Activated CD8-positive, alpha-beta T cell treated with anti-CD3 and anti-CD28 coated beads, Interleukin-2, amount 10 ng/mL, durations not matched to agents 7 days and 5 days (primary cell): ENCODE data around the gene TBC1D30. TPM values are rescaled to one million over a fixed set of nuclear protein-coding genes. Genes with fewer than 3 reads are reported as not detected.

ENCODE experiments used
- ATAC-seq: fragments of 150-1000 bp; cut with Tn5 transposase; one replicate; pipeline ENCODE4 v1.10.0; 2021; ENCODE audit warnings: moderate library complexity
- CTCF ChIA-PET: fragments of 350-600 bp; sonication (Branson Sonifier 250); formaldehyde crosslinking; loops from one replicate; lab custom pipeline; 2021; ENCODE audit warnings: antibody characterized with exemption; lab: Charles Lee
- POLR2A ChIA-PET: fragments of 350-600 bp; sonication (Branson Sonifier 250); formaldehyde crosslinking; loops from one replicate; lab custom pipeline; 2021; ENCODE audit warnings: antibody characterized with exemption; lab: Charles Lee
- DNase-seq: peaks from one replicate; pipeline ENCODE4 v3.0.0-alpha.2; 2020
- H3K27ac Mint-ChIP-seq: one replicate; pipeline ENCODE4 v1.8.0; 2021; ENCODE audit warnings: mild to moderate bottlenecking, mixed read lengths
- H3K27me3 Mint-ChIP-seq: one replicate; pipeline ENCODE4 v1.8.0; 2021; ENCODE audit warnings: low read depth, mixed read lengths
- H3K36me3 Mint-ChIP-seq: one replicate; pipeline ENCODE4 v1.8.0; 2021; ENCODE audit warnings: low read depth, mixed read lengths
- H3K4me1 Mint-ChIP-seq: one replicate; pipeline ENCODE4 v1.8.0; 2021; ENCODE audit warnings: low read depth, mixed read lengths
- H3K4me3 Mint-ChIP-seq: one replicate; pipeline ENCODE4 v1.8.0; 2021; ENCODE audit warnings: mild to moderate bottlenecking, mixed read lengths
- H3K9me3 Mint-ChIP-seq: one replicate; pipeline ENCODE4 v1.8.0; 2022; ENCODE audit warnings: mixed read lengths; ENCODE audit not compliant: insufficient read depth
- total RNA-seq, 2 experiments: library from RNA; stranded (reverse); gene quantifications; one replicate each; pipeline ENCODE4 v1.2.3, GENCODE V29; 2021

Gene TBC1D30
- total RNA-seq, 2 experiments from 2014 or later: 0.05 to 0.11 TPM

DNA sequence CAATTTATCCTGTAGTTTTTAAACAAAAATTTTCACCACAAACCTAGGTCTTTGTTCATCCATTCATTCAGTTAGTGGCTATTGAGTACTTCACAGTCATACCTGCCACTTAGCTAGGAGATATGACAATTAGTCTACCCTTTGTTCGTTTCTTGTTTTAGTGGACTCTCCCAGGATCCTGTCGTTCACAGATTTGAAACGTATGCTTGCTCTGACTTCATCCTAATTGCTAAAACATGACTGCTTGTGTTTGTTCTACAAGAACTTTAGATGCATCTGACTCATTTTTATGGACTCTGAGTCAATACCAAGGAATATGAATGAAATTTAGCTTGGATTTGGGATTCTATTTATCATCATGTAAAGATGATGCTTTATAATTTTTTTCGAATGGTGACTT is 69.5 kb downstream of the TBC1D30 start:
- Mint-ChIP-seq H3K27me3 (peaks cover 2% of the 10 kb centered on the region), H3K36me3 (no peaks in the 10 kb centered on the region), H3K27ac (no peak overlapping the region), H3K9me3 (no peaks in the 10 kb centered on the region), H3K4me3 (no peak overlapping the region), H3K4me1 (no peaks in the 10 kb centered on the region)
- CTCF ChIA-PET: interaction anchor here (0.9 to 1.8 kb wide), 5 partner anchors 98 to 340 kb away, joined by 3 to 7 read pairs (median 3); no protein-coding TSS in a partner anchor
- DNase-seq (no peak), ATAC-seq (no peak)
- POLR2A ChIA-PET: no interaction called here

DNA sequence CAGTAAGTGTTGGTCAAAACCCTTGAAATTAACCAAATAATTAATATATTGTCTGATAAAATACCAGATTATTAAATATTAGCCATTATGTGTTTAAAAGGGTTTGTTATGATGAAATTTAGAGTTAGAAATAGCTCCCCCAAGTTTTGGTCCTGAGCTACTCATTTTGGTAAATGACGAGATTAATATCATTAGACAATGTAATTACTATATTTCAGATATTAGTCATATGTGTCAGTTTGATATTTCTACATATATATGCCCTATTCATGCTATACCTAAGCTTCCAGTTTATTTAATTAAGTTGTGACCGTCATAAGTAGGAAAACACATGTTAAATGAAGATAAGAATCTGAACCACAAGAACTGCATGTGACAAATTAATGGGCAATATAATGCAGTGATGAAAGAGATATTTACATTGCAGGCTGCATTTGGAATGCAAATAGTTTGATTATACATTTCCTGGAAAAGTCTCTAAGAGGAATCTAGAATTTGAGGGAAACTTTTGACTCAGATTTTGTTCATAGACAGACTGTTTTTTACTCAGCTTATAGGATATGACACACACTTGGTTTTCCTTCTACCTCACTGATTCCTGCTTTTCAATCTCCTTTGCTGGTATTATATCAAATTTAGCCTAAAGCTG is 70.5 kb downstream of the TBC1D30 start:
- ChIA-PET POLR2A (no interaction called here), CTCF (interaction anchor here (0.8 to 1.6 kb wide), 6 partner anchors 13 to 338 kb away, joined by 3 to 7 read pairs (median 4); no protein-coding TSS in a partner anchor)
- no peak for DNase-seq

DNA sequence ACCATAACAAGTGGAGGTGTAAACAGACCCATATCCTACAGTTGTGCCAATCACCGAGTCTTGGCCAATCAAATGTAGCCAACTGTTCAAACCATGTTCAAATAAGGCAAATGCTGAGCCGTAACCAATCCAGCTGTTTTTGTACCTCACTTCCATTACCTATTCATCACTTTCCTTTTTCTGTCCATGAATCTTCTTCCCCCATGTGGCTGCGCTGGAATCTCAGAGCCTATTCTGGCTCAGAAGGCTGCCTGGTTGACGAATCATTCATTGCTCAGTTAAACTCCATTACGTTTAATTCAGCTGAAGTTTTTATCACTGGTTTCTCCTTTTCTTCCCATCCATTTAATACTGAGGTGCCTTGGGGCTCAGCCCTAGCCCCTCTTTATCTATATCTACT is 71.1 kb downstream of the TBC1D30 start:
- ChIA-PET POLR2A (no interaction called here), CTCF (interaction anchor here (1.0 kb wide), 1 partner anchor 227 kb away, joined by 4 read pairs; no protein-coding TSS in a partner anchor)
- no peaks in the 10 kb centered on the region for H3K9me3 Mint-ChIP-seq
- H3K4me3 Mint-ChIP-seq: no peak overlapping the region
- H3K36me3 Mint-ChIP-seq: no peaks in the 10 kb centered on the region
- peaks cover 5% of the 10 kb centered on the region for H3K27me3 Mint-ChIP-seq
- ATAC-seq (no peak), DNase-seq (no peak)
- H3K27ac Mint-ChIP-seq: no peak overlapping the region
- H3K4me1 Mint-ChIP-seq: no peaks in the 10 kb centered on the region

More for the DNA sequence above, 70.5 kb downstream of the TBC1D30 start:
- H3K27ac Mint-ChIP-seq: no peak overlapping the region
- H3K9me3 Mint-ChIP-seq: no peaks in the 10 kb centered on the region
- peaks cover 2% of the 10 kb centered on the region for H3K27me3 Mint-ChIP-seq
- no peak for ATAC-seq
- no peaks in the 10 kb centered on the region for H3K36me3 Mint-ChIP-seq
- no peak overlapping the region for H3K4me3 Mint-ChIP-seq
- H3K4me1 Mint-ChIP-seq: no peaks in the 10 kb centered on the region

DNA sequence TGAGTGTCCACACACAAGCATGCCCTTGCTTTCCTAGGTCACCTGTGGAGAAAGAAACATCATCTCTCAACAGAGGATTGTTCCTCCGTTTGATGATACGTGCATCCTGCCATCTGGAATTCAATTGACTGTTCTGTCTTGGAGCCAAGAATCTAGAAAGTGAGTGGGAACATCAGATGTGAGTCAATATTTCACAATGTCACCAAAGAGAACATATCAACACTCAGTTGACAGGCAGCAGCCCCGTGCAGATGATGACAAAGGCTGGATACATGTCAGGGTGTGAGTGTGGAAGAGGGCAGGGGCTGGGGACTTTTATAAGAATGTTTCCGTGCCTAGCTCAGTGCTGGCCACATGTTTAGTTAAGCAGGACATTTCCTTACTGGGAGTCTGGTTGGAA is 76.1 kb downstream of the TBC1D30 start:
- no peak overlapping the region for H3K4me3 Mint-ChIP-seq
- POLR2A ChIA-PET: no interaction called here
- no peak for ATAC-seq
- peaks cover 7% of the 10 kb centered on the region for H3K27me3 Mint-ChIP-seq
- no peaks in the 10 kb centered on the region for H3K9me3 Mint-ChIP-seq
- no peak for DNase-seq
- no peak overlapping the region for H3K27ac Mint-ChIP-seq
- CTCF ChIA-PET: interaction anchor here (0.6 to 1.1 kb wide), 2 partner anchors 247 to 656 kb away, joined by 3 read pairs; no protein-coding TSS in a partner anchor
- no peaks in the 10 kb centered on the region for H3K36me3 Mint-ChIP-seq
- H3K4me1 Mint-ChIP-seq: no peaks in the 10 kb centered on the region

DNA sequence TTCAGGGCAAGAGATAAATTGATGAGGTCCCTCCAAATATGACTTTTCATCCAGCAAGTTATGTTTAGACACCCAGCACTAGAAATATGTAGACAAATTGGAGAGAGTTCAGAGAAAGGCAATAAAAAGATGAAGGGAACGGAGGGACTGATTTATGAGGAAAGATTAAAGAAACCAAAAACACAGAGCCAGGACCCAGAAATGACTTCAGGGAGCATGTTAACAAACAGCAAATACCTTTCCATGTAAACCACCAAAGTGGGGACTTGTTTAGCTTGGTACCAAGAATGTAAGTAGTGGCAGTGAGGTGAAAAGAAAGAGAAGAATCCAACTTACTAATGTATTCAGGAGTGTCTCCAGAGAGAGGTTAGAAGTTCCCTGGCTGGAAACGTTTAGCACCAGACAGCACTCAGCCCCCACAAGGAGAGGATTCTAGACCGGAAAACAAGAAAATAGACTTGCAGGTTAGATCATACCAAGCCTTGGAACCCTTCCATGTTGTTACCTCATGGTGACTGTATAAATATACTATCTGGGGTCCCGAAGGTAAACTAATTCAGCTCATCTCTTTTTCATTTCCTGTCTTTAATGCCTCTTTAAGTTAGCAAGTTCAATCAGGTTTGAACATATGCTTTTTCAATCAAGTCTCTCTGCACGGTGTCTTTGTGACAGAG is 79.2 kb downstream of the TBC1D30 start:
- no peak overlapping the region for H3K27ac Mint-ChIP-seq
- POLR2A ChIA-PET: no interaction called here
- no peaks in the 10 kb centered on the region for H3K9me3 Mint-ChIP-seq
- H3K36me3 Mint-ChIP-seq: no peaks in the 10 kb centered on the region
- CTCF ChIA-PET: interaction anchor here (1.8 kb wide), 1 partner anchor 13 kb away, joined by 5 read pairs; no protein-coding TSS in a partner anchor
- DNase-seq: no peak
- no peak for ATAC-seq
- peaks cover 7% of the 10 kb centered on the region for H3K27me3 Mint-ChIP-seq
- no peaks in the 10 kb centered on the region for H3K4me1 Mint-ChIP-seq
- H3K4me3 Mint-ChIP-seq: no peak overlapping the region

DNA sequence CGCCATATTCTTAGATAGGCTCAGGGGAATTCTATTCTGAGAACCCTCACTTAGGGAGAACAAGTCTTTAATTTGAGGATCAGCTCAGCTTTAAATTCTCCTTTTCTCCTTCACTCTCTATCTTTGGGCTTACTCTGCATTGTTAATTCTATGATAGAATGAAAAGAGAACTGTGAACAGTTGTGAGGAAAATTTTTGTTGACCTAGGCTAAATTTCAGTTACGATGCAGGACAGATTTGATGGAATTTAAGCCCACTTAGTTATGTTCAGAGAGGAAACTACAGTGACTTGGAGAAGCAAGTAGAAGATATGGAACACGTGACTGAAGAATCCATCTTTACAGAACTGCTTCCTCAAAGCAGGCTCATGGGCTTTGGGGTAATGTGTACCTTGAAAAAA is 82.7 kb downstream of the TBC1D30 start:
- ChIA-PET CTCF (no interaction called here), POLR2A (no interaction called here)
- Mint-ChIP-seq H3K4me3 (no peak overlapping the region), H3K27me3 (peaks cover 6% of the 10 kb centered on the region), H3K4me1 (no peaks in the 10 kb centered on the region), H3K27ac (no peak overlapping the region), H3K36me3 (no peaks in the 10 kb centered on the region), H3K9me3 (no peaks in the 10 kb centered on the region)
- ATAC-seq: no peak
- no peak for DNase-seq

DNA sequence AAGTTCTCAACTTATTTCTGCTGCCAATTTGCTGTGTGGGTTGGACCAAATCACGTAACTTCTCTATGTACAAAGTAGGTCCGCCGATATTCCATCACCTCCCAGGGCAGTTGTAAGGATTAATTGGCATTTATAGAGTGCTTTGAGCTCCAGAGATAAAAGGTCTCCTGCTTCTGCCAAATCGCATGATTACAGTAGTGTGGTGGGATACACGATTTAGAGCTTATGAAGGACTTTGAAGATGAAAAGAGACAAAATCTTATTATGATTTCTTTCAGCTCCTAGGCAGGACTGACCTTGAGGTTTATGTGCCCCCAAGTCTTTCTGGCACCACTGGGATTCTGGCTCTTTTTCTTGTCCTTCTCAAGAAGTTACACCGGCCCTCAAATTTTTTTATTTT is 84.7 kb downstream of the TBC1D30 start:
- Mint-ChIP-seq H3K9me3 (no peaks in the 10 kb centered on the region), H3K27ac (no peak overlapping the region), H3K4me3 (no peak overlapping the region), H3K4me1 (no peaks in the 10 kb centered on the region), H3K27me3 (peaks cover 9% of the 10 kb centered on the region), H3K36me3 (no peaks in the 10 kb centered on the region)
- ChIA-PET POLR2A (no interaction called here), CTCF (no interaction called here)
- DNase-seq (no peak), ATAC-seq (no peak)

DNA sequence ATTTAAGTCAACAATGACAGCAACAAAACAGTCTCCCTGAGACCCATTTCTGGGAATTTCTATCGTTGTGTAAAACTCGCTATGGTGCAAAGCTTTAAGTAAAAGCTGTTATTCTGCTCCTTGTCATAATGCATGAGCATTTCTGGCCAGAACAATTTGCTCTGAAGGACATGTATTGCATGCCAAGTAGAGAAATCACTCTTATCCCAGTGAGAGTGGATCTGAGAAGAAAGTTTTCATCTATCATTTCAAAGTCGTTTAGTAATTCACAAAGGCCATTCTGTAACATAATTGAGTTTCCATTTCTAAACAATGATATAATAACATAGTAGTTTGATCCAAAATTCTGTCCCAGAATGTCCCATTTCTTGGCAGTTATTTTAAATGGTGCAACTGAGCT is 86.6 kb downstream of the TBC1D30 start:
- Mint-ChIP-seq H3K27me3 (peaks cover 14% of the 10 kb centered on the region), H3K9me3 (no peaks in the 10 kb centered on the region), H3K27ac (no peak overlapping the region), H3K4me1 (no peaks in the 10 kb centered on the region), H3K36me3 (no peaks in the 10 kb centered on the region), H3K4me3 (no peak overlapping the region)
- no peak for DNase-seq
- CTCF ChIA-PET: no interaction called here
- ATAC-seq: no peak
- POLR2A ChIA-PET: no interaction called here

DNA sequence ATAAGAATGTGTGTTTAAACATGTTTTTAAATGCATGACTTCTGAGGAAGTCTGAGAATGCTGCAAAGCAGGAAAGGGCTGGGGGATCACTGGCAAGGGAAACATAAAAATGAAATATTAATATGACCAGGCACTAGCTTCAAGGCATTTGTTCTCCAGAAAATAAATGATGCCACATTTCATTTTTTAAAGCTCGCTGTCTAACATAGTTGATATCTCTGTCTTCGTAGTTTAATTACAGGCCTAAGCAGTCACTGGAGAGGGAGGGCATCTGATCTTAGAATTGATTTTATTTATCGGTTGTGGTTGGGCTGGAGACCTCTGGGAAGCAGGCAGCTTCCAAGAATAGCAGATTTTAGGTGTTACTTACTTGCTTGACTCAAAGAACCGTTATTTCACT is 87.5 kb downstream of the TBC1D30 start:
- Mint-ChIP-seq H3K36me3 (no peaks in the 10 kb centered on the region), H3K4me3 (no peak overlapping the region), H3K9me3 (no peaks in the 10 kb centered on the region), H3K4me1 (no peaks in the 10 kb centered on the region), H3K27me3 (peaks cover 16% of the 10 kb centered on the region), H3K27ac (no peak overlapping the region)
- no peak for ATAC-seq
- DNase-seq: no peak
- ChIA-PET POLR2A (no interaction called here), CTCF (no interaction called here)

DNA sequence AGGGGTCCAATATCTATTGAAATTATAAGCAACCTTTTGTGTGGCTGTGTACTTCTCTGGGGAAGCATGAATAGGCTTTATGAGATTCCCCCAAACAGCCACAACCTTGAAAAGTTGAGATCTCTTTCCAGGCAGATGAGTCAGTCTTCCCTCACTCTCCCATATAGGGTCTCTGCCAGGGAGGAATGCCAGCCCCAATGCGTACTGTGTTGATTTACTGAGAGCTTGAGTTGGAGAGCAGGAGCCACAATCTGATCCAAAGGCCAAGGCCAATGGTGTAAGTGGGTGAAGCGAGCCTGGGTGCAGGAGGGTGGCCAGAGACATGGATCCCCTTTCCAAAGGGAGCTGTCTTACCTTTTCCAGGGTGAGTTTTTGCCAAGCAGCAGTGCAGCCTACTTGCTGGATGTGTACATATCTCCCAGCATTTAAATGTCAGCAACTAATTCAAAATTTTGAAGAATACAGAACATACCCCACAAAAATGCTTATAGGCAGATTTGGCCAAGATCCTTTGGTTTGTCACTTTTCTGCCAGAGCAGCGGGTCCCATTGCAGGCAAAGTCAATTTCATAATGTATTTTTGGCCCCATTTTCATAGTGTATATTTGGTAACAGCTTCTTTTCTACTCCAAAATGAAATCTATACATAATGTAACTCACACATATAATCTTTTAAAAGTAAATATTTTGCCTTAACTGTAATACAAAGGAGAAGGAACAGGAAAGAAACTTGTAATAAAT is 88.2 kb downstream of the TBC1D30 start:
- Mint-ChIP-seq H3K9me3 (no peaks in the 10 kb centered on the region), H3K36me3 (no peaks in the 10 kb centered on the region), H3K4me1 (no peaks in the 10 kb centered on the region), H3K27me3 (peaks cover 16% of the 10 kb centered on the region), H3K27ac (no peak overlapping the region), H3K4me3 (no peak overlapping the region)
- POLR2A ChIA-PET: no interaction called here
- no peak for DNase-seq
- CTCF ChIA-PET: no interaction called here
- ATAC-seq: no peak

DNA sequence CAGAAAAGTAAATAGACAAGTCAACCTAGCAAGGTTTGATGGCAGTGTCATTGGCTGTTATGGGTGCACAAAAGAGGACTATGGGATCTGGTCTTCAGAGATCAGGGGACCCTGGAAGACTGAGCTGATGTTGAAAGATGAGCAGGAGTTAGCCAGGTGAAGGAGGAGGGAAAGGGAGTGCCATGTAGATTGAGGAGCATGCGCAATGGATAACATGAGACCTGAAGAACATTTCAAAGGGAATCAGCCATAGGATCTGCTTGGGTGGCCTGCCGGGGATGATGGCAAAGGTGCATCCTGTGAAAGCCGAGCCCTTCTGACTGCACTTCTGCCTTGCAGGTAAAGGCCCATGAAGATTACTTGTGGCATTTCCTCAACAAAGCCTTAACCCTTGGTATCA is 90.8 kb downstream of the TBC1D30 start:
- ChIA-PET CTCF (interaction anchor here (0.8 to 0.9 kb wide), 2 partner anchors 113 to 119 kb away, joined by 3 read pairs; no protein-coding TSS in a partner anchor), POLR2A (no interaction called here)
- ATAC-seq (no peak), DNase-seq (no peak)
- no peaks in the 10 kb centered on the region for H3K4me1 Mint-ChIP-seq
- peaks cover 24% of the 10 kb centered on the region for H3K27me3 Mint-ChIP-seq
- H3K36me3 Mint-ChIP-seq: no peaks in the 10 kb centered on the region
- no peaks in the 10 kb centered on the region for H3K9me3 Mint-ChIP-seq
- H3K4me3 Mint-ChIP-seq: no peak overlapping the region
- H3K27ac Mint-ChIP-seq: no peak overlapping the region
